OCI-LY1 (cell line): Measurements from ENCODE around the gene TPM2.
"Not testable (repeated sequence)": the region's sequence is repeated elsewhere in the genome, so short reads cannot be mapped to it uniquely, and the experiment has no call there.

Source experiments
- CTCF ChIP-seq: fragments of 200-600 bp; sonication (generic), shearing (Covaris generic); IDR thresholded peaks from 2 replicates; pipeline ENCODE4 v1.5.1; 2017; ENCODE audit warnings: mild to moderate bottlenecking, antibody characterized with exemption, low read length, moderate library complexity, mixed read lengths
- EZH2 ChIP-seq: fragments of 200-600 bp; sonication (generic), shearing (Covaris generic); IDR thresholded peaks from 2 replicates; pipeline ENCODE4 v1.8.0; 2017; ENCODE audit warnings: borderline replicate concordance, mixed run types, mild to moderate bottlenecking, antibody characterized with exemption, low read length, moderate library complexity, mixed read lengths

- TF ChIP-seq CTCF, EZH2: not testable (repeated sequence)
Measured at GRCh38 chr9:35640431-35640830, 49.3 kb downstream of the TPM2 start.
